ENCODE data around the gene SRSF6. TPM values are rescaled to one million over a fixed set of nuclear protein-coding genes. Genes with fewer than 3 reads are reported as not detected.

Gene SRSF6
- total RNA-seq, 2 experiments from 2014 or later = 66.9 to 176 TPM

- BruUV-seq (replicated peaks) = no TSS peak
- POLR2A ChIA-PET = interaction anchor here (0.7 kb wide), 1 partner anchor 663 kb away, joined by 3 read pairs; no protein-coding TSS in a partner anchor
- no peaks in the 10 kb centered on the region for H3K9me3 ChIP-seq (ENCODE audit: low read length)
- CTCF ChIA-PET (ENCODE audit: unreplicated experiment) = no interaction called here
- no peaks in the 10 kb centered on the region for H3K36me3 ChIP-seq (ENCODE audit: insufficient read depth, low read length)
- no peak overlapping the region for H3K4me2 ChIP-seq (ENCODE audit: low read length)
- no peaks in the 10 kb centered on the region for H3K4me1 ChIP-seq (ENCODE audit: insufficient read depth, low read length, poor library complexity, severe bottlenecking)
- H3K27ac ChIP-seq (ENCODE audit: low read depth, low read length, poor library complexity, severe bottlenecking) = no peak overlapping the region
- no peak overlapping the region for H2AFZ ChIP-seq (ENCODE audit: low read length)
- no peaks in the 10 kb centered on the region for H4K20me1 ChIP-seq (ENCODE audit: insufficient read depth, low read length)
- intact Hi-C loops (cut with micrococcal nuclease; ENCODE audit: unreplicated experiment) = no loop called here
- no peaks in the 10 kb centered on the region for H3K79me2 ChIP-seq (ENCODE audit: insufficient read depth, low read depth, low read length)
- no peak overlapping the region for H3K4me3 ChIP-seq (ENCODE audit: low read depth, low read length, poor library complexity, severe bottlenecking)
- no peaks in the 10 kb centered on the region for H3K9me2 ChIP-seq (ENCODE audit: insufficient read depth, low read length)
- TF ChIP-seq CTCF (conservative IDR thresholded peaks at IDR 0.05; ENCODE audit: low read length) (no peak), EZH2phosphoT487 (IDR thresholded peaks at IDR 0.05; ENCODE audit: borderline replicate concordance, low read depth, low read length) (no peak)
- DNase-seq (ENCODE audit: low spot score) = no peak
Measured at GRCh38 chr20:43433250-43433854, 24.3 kb upstream of the SRSF6 start.

GRCh38 chr20:43434565-43434964 lies 23.1 kb upstream of the SRSF6 start:
- Histone ChIP-seq H3K4me2 (ENCODE audit: low read length) (no peak overlapping the region), H3K9me3 (ENCODE audit: low read length) (no peaks in the 10 kb centered on the region), H3K9me2 (ENCODE audit: insufficient read depth, low read length) (no peaks in the 10 kb centered on the region), H3K36me3 (ENCODE audit: insufficient read depth, low read length) (no peaks in the 10 kb centered on the region), H3K4me1 (ENCODE audit: insufficient read depth, low read length, poor library complexity, severe bottlenecking) (peaks cover 4% of the 10 kb centered on the region), H2AFZ (ENCODE audit: low read length) (no peak overlapping the region), H3K4me3 (ENCODE audit: low read depth, low read length, poor library complexity, severe bottlenecking) (no peak overlapping the region), H3K79me2 (ENCODE audit: insufficient read depth, low read depth, low read length) (no peaks in the 10 kb centered on the region), H4K20me1 (ENCODE audit: insufficient read depth, low read length) (no peaks in the 10 kb centered on the region), H3K27ac (ENCODE audit: low read depth, low read length, poor library complexity, severe bottlenecking) (no peak overlapping the region)
- intact Hi-C loops (cut with micrococcal nuclease; ENCODE audit: unreplicated experiment) = no loop called here
- no TSS peak for BruUV-seq (replicated peaks)
- POLR2A ChIA-PET = no interaction called here
- CTCF ChIA-PET (ENCODE audit: unreplicated experiment) = no interaction called here
- TF ChIP-seq CTCF (conservative IDR thresholded peaks at IDR 0.05; ENCODE audit: low read length) (no peak), EZH2phosphoT487 (IDR thresholded peaks at IDR 0.05; ENCODE audit: borderline replicate concordance, low read depth, low read length) (no peak)
- no peak for DNase-seq (ENCODE audit: low spot score)

- H4K20me1 ChIP-seq (ENCODE audit: insufficient read depth, low read length) = no peaks in the 10 kb centered on the region
- no peaks in the 10 kb centered on the region for H3K79me2 ChIP-seq (ENCODE audit: insufficient read depth, low read depth, low read length)
- peaks cover 7% of the 10 kb centered on the region for H3K4me1 ChIP-seq (ENCODE audit: insufficient read depth, low read length, poor library complexity, severe bottlenecking)
- TF ChIP-seq EZH2phosphoT487 (IDR thresholded peaks at IDR 0.05; ENCODE audit: borderline replicate concordance, low read depth, low read length) (no peak), CTCF (conservative IDR thresholded peaks at IDR 0.05; ENCODE audit: low read length) (no peak)
- no peak overlapping the region for H2AFZ ChIP-seq (ENCODE audit: low read length)
- no peak overlapping the region for H3K27ac ChIP-seq (ENCODE audit: low read depth, low read length, poor library complexity, severe bottlenecking)
- H3K36me3 ChIP-seq (ENCODE audit: insufficient read depth, low read length) = no peaks in the 10 kb centered on the region
- no TSS peak for BruUV-seq (replicated peaks)
- ChIA-PET CTCF (ENCODE audit: unreplicated experiment) (no interaction called here), POLR2A (no interaction called here)
- H3K4me2 ChIP-seq (ENCODE audit: low read length) = peak overlapping the region; percentile 3; the same call in 1 of the 2 replicates
- no peak overlapping the region for H3K4me3 ChIP-seq (ENCODE audit: low read depth, low read length, poor library complexity, severe bottlenecking)
- H3K9me2 ChIP-seq (ENCODE audit: insufficient read depth, low read length) = no peaks in the 10 kb centered on the region
- no peaks in the 10 kb centered on the region for H3K9me3 ChIP-seq (ENCODE audit: low read length)
- DNase-seq (ENCODE audit: low spot score) = no peak
- intact Hi-C loops (cut with micrococcal nuclease; ENCODE audit: unreplicated experiment) = no loop called here
Measured at GRCh38 chr20:43438578-43439316, 18.9 kb upstream of the SRSF6 start.

Measured in OCI-LY7 (cell line).